HG03159 (cell line): ENCODE results near the gene NOC2L.
"Not testable (repeated sequence)": the region's sequence is repeated elsewhere in the genome, so short reads cannot be mapped to it uniquely, and the experiment has no call there.

Experiments
- ATAC-seq: cut with Tn5 transposase; IDR thresholded peaks from one replicate; pipeline ENCODE4 v1.9.1; 2021; ENCODE audit warnings: mild to moderate bottlenecking, moderate library complexity; ENCODE audit not compliant: unreplicated experiment

Gene NOC2L

DNA sequence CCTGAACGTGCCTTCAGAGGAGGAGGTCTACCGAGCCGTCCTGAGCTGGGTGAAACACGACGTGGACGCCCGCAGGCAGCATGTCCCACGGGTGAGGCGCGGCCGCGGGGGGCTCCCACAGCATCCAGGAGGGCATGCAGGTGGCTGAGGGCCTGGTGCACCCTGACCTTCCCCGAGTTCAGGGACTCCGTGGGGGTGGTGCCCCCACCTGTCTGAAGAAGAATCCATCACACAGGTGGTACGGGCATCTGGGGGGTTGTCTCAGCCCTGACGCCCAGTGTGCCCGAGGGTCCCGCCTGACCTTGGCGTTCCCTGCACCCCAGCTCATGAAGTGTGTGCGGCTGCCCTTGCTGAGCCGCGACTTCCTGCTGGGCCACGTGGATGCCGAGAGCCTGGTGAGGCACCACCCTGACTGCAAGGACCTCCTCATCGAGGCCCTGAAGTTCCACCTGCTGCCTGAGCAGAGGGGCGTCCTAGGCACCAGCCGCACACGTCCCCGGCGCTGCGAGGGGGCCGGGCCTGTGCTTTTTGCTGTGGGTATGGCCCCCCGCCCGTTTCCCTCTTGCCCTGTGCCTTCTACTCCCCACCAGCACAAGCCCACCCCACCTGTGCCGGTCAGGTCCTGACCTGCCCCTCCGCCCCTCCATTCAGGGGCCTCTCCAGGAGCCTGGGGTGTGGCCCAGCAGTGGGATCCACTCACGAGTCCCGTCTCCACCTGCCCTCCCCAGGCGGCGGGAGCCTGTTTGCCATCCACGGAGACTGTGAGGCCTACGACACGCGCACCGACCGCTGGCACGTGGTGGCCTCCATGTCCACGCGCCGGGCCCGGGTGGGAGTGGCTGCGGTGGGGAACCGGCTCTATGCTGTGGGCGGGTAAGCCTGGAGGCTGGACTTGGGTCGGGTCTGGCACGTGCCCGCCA, 3.6 kb upstream of the NOC2L start:
- ATAC-seq: no peak

DNA sequence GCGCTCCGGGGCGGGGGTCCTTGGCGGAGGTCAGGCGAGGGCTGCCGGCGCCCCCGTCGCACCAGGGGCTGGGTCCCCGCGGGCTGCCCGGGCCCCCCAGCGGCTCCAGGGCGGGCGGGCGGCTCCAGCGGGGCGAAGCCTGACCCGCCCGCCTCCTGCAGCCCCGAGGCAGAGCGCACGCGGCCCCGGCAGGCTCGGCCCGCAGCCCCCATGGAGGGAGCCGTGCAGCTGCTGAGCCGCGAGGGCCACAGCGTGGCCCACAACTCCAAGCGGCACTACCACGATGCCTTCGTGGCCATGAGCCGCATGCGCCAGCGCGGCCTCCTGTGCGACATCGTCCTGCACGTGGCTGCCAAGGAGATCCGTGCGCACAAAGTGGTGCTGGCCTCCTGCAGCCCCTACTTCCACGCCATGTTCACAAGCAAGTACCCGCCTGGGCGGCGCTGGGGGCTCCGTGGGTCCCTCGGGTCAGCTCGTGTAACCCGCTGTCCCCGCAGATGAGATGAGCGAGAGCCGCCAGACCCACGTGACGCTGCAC, 2.1 kb upstream of the NOC2L start:
- no peak for ATAC-seq

DNA sequence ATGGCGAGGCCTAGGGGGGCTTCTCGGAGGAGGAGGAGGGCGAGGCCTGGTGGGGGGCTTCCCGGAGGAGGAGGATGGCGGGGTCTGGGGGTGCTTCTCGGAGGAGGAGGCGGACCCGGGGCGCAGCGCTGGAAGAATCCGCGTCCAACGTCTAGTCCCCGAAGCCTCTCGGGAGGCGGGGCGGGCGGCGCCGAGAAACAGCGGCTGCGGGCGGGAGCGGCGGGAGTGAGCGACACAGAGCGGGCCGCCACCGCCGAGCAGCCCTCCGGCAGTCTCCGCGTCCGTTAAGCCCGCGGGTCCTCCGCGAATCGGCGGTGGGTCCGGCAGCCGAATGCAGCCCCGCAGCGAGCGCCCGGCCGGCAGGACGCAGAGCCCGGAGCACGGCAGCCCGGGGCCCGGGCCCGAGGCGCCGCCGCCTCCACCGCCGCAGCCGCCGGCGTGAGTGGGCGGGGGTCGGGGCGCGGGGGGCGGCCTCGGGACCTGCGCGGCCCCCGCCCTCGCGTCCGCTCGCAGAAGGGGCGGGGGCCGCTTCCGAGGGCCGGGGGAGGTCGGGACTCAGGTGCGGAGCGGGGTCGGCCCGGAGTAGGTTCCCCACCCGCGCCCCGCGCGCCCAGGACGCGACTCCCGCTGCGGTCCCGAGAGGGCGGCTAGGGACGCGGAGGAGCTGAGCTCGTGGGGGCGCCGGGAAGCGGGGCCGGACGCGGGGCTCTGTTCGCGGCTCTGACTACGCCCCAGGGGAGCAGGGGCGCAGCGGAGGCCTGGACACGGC, 1.5 kb upstream of the NOC2L start, which contains the start of gene KLHL17:
Gene KLHL17 (plus strand): TSS at position 222 of the 769 bp plus-strand sequence. CDS start 110 bp downstream, at position 332.
- ATAC-seq: peak; percentile 45

DNA sequence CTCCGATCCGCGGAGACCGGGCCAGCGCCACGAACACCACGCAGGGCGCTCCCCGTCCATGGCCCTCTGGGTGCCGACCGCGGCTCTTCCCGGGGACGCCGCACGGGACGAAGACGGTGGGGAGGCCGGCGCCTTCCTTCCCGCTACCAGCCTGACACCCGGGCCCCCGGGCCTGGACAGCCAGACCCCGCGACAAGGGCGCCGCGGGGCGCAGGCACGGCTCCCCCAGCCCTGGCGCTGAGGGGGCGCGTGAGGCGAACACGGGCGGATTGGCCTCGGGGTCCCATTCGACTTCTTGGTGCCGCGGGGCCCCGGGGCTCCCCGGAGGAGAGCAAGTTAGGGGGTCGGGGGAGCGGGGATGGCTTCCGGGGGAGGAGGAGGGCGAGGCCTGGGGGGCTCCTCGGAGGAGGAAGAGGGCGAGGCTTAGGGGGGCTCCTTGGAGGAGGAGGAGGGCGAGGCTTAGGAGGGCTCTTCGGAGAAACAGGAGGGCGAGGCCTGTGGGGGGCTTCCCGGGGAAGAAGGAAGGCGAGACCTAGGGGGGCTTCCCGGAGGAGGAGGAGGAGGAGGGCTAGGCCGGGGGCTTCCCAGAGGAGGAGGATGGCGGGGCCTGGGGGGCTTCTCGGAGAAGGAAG, 791 bp upstream of the NOC2L start:
- ATAC-seq: no peak

DNA sequence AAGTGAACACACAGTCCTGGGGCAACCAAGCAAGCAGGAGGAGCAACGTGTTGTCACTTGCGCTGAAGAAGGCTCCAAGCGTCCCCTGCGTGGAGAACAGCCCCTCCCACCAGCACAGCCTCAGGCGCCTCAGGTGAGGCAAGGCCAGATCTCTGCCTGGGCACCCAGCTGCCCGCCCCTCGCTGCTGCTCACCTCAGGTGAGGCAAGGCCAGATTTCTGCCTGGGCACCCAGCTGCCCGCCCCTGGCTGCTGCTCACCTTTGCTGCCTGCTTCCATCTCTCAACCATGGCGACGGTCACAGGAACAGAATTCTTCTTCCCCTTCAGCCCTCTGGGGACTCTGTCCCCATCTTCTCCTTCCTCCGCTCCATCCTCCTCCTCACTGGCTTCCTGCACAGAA, 2.4 kb downstream of the NOC2L start:
- ATAC-seq: no peak

DNA sequence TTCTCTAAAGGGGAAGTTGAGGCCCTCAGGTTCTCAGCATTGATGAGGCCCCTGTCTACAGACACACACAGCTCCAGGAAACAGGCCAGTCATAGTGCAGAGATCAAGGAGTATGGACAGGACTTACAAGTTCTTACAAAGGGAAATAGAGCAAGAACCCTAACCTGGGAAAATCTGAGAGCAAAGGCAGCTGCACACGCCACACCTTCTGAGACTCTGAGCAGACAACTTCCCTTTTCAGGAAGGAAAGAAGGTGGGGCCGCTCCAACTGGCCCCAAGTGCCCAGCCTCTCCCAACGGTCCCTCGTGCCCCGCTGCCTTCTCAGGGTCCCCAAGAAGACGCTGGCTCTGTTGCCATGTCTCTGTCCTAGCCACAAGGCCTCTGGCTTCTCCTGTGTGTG, 3.6 kb downstream of the NOC2L start:
- ATAC-seq: no peak

DNA sequence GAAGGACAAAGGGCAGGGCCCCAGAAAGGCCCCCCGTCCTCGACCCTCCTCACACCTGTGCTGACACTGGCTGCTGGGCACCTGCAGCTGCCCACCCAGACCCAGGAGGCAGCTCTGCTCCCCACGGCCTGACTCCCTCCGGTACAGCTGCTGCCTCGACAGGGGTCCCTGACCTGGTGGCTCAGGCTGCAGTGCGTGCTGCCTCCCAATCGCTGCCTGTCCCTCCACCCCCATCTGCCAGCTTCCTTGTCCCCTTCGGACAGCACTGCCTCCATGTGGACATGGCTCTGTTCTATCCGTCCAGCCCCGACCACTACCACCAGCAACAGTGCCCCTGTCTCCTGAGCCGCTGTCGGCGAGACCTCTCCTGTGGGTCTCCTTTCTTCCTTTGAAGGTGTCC, 4.1 kb downstream of the NOC2L start:
- ATAC-seq: no peak

DNA sequence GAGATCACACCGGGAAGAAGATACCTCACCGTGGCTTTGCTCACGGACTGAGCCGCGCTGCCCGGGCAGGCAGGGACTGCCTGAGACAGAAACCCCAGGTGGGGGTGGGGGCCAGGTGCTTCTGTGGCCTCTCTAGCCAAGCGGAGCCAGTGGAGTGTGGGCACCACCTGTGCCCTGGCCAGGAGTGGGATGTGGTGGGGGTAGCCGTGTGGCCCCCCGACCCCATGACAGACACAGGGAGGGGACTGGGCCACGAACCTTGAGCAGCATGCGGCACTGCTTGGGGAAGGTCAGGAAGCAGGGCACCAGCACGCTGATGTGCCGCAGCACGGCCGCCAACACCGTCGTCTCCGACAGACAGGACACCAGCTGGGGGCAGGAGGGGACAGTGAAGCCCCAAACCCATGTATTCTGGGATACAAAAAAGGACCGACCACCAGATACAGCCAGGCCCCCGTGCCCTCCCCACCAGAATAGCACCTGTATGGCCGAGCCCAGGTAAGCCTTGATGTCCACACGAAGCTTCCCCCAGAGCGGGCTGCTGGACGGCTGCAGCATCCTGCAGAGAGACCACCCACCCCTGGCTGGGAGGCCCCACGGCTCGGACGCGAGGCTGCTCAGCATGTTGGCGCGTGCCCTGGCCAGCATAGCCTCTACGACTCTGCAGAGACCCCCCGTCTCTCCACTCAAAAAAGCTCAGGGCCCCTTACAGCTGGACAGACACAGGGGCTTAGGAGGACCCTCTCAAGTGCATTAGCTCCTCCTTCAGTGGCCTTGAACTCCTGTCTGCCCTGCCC, 5.3 kb downstream of the NOC2L start:
- ATAC-seq: no peak

DNA sequence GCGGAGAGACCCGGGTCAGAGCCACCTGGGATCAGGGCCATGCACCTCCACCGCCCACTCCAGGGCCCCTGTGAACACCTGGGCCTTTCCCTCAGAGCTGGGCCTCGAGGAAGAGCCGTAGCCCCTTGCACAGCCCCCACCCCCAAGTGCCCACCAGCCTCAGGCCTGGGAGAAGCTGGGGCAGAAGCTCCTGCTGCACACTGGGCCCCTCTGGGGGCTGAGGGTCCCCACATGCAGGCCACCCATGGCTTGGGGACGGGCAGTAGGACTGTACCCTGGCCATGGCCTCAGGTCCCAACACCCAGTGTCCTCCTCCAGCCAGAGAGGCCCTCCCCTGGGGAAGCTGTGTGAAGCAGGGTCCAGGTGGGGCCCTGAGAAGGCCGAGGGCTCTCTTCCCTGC, 6.5 kb downstream of the NOC2L start:
- ATAC-seq: no peak

DNA sequence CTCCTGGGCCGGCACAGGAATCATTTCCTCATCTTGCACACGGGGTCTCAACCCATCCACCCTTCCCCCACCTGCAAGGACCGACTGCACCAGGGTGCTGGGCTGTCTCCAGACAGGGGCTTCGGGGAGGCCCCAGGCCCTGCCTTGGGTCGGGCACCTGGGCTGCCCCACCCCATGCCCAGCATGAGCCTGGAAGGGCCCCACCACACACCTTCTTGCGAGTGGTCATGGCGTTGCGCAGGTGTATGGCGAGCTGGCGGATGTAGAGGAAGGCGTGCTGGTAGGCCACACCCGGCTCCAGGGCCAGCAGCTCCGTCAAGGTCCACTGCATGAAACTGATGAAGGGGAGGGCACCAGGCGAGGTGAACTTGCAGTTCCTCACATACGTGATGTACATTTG, 6.9 kb downstream of the NOC2L start:
- no peak for ATAC-seq

DNA sequence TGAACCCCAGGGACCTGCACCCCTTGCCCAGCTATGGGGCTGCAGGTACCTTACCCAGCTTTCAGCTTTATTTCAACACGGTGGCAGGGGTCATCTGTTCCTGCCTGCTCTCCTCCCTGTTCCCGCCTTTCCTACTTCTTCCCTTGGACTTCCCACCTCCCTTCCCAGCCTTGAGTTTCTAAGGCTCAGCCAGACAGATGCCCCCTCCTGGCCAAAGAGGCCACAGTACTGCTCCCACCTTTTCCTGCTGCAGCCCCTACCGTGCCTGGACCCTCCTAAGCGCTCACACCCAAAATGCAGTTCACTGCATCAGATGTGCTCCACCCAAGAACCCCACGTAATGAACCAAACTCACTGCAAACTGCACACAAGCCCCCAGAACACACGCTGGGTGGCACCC, 7.7 kb downstream of the NOC2L start:
- no peak for ATAC-seq

DNA sequence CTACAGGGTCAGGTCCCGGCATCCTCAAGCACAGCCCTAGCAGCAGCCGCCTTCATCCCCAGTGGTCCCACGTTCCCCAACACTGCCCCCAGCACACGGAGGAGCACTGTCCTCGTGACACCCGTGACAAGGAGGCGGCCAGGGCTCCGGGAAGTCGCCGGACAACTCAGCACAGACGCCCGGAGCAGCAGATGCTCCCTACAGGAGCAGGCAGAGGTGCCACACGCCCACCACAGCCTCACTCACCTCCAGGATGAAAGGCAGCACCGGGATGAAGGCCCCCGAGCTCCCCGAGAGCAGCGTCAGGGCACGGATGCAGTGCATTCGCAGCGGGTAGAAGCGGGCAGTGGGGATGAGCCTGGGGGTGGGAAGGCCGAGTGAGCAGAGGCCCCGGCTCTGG, 8.2 kb downstream of the NOC2L start:
- ATAC-seq: no peak

DNA sequence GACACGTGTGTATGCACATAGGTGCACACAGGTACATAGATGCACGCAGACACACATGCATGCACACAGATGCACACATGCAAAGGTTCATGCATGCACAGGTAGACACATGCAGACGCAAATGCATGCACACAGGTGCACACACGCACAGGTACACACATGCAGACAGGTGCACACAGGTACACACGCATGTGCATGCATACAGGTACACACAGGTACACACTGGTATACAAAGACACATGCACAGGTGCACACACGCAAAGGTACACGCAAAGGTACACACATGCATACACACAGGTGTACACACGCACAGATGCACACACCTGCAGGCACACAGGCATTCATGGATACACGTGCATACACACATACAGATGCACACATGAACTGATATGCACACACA, 8.8 kb downstream of the NOC2L start:
- ATAC-seq: no peak

DNA sequence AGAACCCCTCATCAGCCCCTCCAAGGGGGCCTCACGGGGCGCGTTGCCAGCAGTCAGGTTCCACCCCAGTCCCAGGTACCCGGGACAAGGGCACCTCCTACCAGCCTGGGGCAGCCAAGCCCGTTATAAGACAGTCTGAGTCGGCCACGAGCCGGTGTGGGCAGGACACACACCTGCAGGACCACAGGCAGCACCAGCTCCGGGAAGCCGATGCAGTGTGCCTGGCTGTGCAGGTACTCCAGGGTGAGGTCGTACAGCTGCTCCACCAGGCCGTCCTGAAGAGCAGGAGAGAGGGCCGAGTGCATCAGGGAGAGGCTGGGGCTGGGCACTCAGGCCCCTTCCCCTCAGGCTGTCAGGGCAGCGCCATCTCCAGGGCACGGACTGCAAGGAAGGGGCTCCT, 11.1 kb downstream of the NOC2L start:
- no peak for ATAC-seq

DNA sequence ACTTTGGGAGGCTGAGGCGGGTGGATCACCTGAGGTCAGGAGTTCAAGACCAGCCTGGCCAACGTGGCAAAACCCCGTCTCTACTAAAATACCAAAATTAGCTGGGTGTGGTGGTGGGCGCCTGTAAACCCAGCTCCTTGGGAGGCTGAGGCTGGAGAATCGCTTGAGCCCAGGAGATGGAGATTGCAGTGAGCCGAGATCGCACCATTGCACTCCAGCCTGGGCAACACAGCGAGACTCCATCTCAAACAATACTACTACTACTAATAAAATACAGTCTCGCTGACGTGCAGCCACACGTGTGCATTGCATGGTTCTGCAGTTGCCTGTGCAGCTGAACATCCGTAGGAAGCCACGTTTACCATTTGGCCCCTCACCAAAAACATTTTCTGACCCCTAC, 12.2 kb downstream of the NOC2L start:
- not testable (repeated sequence) for ATAC-seq

DNA sequence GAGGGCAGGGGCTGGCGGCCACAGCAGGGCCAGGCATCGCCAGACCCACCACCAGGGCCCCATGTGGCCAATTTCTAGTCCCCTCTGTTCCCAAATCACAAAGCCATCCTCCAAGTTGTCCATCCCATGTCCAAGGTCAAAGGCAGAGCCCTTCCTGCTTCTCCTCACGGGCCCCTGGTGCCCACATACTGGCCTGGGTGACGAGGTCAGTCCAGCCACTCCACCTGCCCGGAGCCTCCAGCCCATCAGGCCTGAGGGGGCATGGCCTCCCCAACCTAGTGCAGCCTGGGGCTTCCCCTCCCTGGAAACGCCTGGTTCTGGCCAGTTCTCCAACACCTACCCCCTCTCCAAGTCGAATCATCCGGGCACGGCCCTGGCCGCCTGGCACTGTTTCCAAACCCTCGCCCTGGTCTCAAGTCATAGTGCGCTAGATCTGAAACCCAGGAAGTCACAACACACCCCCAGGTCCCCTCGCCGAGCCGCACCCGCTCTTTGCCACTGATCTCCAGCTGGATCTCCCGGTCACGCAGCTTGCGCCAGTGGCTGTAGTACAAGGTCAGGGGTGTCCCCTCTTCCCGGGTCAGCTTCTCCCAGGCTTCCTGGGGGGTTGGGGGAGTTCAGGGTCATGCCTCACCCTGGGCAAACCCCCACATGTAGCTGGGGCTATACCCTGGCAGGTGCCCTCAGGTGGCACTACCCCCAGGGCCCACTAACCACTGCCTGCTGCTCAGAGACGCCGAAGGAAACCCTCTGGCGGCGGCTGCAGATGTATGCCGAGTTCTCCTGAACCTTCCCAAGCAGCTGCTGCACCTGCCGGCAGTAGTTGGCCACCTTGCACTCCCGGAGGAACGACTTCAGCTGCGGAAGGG, 13.1 kb downstream of the NOC2L start:
- ATAC-seq: no peak

DNA sequence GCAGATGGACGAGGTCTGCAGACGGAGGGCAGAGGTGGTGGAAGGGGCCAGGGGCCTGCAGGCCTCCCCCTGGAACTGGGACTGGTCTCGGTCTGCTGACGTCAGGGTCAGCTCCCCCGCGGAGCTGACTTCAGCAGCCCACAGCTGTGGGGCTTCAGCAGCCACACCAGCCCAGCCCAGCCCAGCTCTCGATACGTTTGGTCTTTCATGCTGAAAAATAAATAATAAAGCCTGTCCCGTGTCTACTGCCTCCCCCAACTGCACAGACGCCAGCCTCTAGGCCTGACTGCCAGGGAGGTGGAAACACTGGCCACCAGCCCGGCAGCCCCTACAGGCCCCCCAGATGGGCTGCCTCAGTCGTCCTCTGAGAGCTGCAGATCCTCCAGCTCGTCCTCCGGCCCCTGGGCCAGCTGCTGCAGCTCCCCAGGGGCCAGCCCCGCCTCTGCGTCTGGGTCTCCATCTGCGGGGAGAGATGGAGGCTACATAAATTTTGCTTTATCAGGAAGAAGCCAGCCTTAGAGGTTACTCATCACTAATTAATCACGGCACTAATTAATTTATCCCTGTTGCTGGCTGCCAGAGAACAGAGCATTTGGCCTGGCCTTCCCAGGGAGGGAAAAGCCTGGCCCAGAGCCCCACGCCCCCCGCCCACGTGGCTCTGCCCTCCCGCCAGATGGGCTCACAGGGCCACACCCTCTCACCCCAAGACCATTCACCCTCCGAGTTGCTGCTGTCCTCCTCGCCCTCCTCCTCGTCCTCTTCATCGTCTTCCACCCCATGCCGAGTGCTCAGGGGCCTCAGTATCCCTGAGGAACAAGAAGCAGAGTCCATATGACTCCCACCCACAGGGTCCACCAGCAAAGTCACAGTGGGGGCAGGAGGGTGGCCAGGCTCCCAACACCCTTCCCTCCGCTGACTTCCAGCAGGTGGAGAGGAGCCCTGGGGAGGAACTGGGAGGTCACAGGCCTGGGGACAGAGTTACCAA, 14.4 kb downstream of the NOC2L start:
- no peak for ATAC-seq
